Panc1 (cell line): ENCODE measurements around the gene ATP10A.

Source experiments
- CTCF ChIP-seq: fragments of 450-650 bp; IDR thresholded peaks from 2 replicates; pipeline ENCODE4 v1.5.1; 2017; ENCODE audit warnings: mild to moderate bottlenecking
- POLR2AphosphoS5 ChIP-seq: IDR thresholded peaks from 2 replicates; pipeline ENCODE4 v1.6.1; 2012; ENCODE audit warnings: mild to moderate bottlenecking, low read depth, low read length, moderate library complexity
- REST ChIP-seq, 2 experiments: IDR thresholded peaks; 2 replicates each; pipeline ENCODE4 v1.6.1; 2011 to 2012; ENCODE audit warnings: low read depth in 2 of 2, control low read depth in 1 of 2, low read length in 1 of 2, mild to moderate bottlenecking in 1 of 2, moderate library complexity in 1 of 2; ENCODE audit not compliant: insufficient read depth in 1 of 2
- TCF7L2 ChIP-seq: IDR thresholded peaks from 2 replicates; pipeline ENCODE4 v1.6.1; 2011; ENCODE audit warnings: mild to moderate bottlenecking, low read depth, low read length, inconsistent platforms

GRCh38 chr15:25730918-25731317, 132.2 kb downstream of the ATP10A start:
- no peak for TF ChIP-seq CTCF
- no peak for TF ChIP-seq POLR2AphosphoS5
- TF ChIP-seq TCF7L2: no peak
- TF ChIP-seq REST (IDR thresholded peaks at IDR 0.05; ENCODE audit: insufficient read depth in 1 of 2, low read depth in 2 of 2, low read length in 1 of 2): no peak
